Activated CD8-positive, alpha-beta memory T cell treated with anti-CD3 and anti-CD28 coated beads, Interleukin-2, amount 50 U/mL, for 1 hour (primary cell): ENCODE measurements around the gene PPP1R15B.

Source experiments
- DNase-seq: peaks from one replicate; pipeline ENCODE4 v3.0.0-alpha.2; 2020; ENCODE audit errors: extremely low read depth

Gene PPP1R15B

DNA sequence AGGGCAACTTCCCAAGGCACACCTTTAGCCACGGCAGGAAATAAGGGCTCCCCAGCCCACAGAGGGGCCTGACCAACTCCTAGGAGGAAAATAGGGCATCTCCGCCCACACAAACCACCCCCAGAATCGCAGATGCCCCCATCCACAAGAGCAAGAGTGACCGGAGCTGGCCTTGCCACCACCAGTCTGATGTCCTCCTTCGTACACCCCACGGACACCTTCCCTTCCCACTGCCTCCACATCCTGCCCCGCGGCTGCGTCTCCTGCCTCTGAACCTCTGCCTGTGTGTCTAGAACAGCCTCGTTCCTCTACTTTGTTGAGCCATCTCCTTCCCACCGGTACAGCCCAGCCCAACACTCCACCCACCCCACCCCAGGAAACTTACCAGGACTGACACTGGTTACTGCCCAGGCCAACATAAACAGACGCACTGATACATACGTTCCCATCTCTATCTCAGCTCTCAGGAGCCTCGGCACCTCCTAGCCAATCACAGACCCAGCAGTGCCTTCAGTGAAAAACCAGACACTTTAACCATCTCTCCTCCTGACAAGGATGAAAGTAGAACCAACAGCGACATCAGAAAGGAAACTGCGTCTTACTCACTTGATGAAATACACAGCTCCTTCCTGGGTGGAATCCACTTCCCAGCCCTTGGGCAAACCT lies 44.3 kb downstream of the PPP1R15B start:
- DNase-seq: no peak

- no peak for DNase-seq
These were observed 44.9 kb downstream of the PPP1R15B start for GRCh38 chr1:204366759-204367158.

- peak; percentile 40 for DNase-seq
These were observed 48.1 kb downstream of the PPP1R15B start for GRCh38 chr1:204363335-204364114.

DNA sequence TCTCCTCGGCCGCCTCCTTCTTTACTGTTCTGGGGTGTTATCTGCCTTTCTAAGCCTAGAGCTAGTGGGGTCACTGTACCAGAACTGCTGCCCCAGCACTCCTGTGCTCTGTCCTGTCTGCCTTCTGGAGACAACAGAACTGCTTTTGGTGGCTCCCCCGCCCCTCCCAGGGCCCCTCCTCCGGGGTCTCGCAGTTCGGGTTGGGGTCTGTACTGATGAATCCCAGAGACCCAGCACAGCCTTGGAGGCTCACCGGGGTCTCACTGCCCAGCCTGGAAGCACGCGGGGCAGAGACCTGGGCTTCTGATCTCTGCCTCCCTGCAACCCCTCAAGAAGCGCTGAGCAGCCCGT lies 48.7 kb downstream of the PPP1R15B start:
- no peak for DNase-seq

DNA sequence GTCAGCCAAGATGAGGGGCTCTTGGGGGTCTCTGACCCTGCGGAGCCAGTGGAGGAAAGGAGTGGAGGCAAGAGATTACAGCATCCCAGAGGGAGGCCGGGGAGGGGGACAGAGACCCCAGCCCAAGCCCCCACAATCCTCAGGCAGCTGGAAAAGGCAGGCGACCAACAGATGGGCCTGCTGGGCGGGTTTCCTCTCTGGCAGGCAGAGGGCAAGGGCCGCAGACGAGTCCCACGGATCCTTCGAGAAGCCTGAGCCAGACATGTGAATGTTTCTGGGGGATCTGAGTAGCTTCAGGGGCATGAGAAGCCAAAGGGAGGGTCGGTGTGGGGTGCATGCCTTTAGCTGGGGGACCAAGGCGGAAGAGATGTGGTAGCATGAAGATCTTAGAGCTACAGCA lies 49.8 kb downstream of the PPP1R15B start:
- no peak for DNase-seq

DNA sequence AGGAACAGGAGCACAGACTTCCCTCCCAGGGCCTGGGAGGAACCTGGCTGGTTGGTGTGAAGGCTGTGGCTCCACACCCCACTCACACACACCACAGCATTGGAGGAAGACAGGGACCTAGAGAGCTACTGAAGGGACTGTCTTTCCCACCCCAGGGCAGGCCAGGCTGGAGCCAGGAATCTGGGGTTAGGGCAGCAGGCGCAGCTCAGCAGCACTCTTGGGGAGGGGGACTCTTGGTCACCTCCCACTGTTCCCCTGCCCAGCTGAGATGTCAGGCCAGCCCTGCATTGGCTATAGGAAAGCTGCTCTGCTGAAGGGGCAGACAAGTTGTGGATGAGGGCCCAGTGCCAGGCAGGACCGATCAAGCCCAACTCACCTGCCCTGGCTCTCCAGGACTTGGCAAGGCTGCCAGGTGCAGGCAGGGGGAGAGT lies 50.3 kb downstream of the PPP1R15B start:
- no peak for DNase-seq

DNA sequence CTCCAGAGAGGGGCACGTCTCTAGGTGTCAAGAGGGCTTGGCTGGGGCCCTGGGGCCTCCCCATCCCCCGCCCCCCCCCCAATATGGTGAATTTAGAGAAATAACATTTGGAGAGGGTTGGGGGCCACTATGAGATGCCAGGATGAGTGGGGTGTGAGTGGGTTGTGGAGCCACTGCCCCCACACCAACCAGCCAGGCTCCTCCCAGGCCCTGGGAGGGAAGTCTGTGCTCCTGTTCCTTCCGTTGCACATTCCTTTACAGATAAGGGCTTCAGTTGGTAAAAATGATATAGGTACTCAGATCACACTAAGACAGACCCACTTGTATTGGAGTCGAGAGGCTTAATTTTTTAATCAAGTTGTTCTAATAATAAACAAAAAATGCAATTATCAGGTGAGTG lies 51.3 kb downstream of the PPP1R15B start:
- no peak for DNase-seq

DNA sequence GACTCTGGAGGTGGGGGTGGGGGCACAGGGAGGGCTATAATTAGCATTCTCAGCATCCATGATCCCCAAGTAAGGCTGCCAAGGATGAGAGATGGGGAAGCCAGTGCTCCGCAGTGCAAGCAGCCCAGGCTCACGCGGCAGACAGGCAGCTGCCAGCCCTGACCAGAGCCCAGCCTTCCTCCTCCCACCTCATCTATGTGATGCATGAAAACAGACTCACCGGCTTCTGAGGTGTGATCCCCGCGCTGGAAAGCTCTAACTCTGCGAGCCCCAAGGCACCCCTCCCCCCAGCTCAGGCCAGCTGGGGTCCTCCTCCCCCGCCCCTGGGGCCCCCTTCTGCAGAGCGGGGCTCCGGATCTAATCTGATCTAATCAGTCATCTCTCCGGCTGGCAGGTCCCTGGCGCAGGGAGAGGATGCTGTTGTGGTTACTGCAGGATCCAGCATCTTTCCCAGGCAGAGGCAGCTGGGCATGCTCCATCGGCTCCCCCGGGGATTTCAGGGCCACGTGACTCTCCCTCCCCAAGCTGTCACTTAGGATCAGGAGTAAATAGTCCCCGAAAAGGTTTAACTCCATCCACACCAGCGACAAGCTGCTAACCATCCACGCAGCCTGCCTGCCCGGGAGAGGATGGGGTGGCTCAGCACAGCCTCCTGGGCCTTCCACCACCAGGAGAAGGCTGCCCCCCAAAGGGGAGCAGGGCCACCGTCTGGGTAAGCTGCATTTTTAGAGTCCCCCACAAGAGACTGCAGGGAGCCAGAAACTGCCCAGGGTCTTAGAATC lies 52.0 kb downstream of the PPP1R15B start, which contains the start of gene PLEKHA6:
Gene PLEKHA6, minus strand, starts transcription at position 456 of the 782 bp plus-strand sequence. CDS start 86,202 bp downstream, outside the sequence.
- no peak for DNase-seq

GRCh38 chr1:204359131-204359473 lies 52.5 kb downstream of the PPP1R15B start:
- DNase-seq: no peak

DNA sequence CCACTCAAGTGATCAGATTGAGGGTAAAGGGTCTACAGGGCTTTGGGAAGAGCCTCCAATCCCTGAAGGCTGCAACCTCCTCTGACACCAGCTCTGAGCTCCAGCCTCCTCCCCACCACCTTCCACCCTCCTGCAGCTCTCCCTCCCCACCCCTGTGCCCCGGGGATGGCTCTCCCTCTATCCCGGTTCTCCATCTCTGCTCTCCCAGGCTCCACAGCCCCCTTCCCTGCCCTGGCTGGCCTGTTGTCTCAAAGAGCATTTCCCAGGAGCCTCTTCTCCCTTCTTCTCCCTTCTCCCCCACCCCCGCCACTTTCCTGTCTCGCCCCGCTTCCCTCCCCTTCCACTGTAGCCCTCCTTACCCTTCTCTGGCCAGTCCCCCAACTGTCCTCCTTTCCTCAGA lies 53.0 kb downstream of the PPP1R15B start:
- no peak for DNase-seq

DNA sequence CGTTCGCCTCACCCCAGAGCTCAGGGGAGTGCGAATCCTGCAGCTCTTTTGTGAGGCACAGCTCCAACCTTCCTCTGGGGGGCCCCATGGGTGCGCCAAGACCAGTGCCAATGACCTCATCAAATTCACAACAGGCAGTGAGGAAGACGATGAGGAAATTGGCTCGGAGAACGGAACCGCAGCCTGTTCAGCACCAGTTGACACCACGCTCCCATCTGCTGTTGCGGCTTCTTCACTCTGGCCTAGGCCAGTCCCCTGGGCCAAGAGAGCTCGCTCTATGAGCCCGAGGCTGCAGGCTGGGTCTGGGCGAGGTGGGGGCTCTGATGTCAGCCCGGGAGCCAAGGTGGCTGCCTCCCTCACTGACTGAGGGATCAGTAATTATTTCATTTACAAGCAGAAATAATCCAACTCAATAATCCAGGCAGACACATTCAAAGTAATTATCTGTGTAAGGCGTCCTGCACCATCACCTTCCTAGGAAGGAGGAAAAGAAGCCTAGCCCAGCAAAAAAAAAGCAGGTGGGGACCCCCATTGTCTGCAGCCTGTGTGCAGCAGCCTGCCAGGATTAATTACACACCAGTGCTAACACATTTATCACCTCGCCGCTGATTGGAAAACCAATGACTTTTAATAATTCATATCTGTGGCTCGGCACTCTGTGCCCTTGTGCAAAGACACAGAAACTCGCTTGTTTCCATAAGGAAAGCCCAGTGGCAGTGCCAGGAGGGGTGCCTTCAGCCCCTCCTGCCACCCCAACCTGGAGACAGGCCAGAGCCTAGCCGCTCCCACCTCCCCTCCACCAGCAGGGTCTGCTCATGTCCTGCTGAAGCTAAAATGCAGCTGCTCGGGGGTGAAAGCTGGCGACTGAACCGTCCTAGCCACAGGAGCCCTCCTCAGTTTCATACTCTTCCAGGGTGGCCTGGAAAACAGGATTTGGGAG lies 53.8 kb downstream of the PPP1R15B start:
- DNase-seq: no peak

- no peak for DNase-seq
These were observed 54.6 kb downstream of the PPP1R15B start for GRCh38 chr1:204356997-204357396.

DNA sequence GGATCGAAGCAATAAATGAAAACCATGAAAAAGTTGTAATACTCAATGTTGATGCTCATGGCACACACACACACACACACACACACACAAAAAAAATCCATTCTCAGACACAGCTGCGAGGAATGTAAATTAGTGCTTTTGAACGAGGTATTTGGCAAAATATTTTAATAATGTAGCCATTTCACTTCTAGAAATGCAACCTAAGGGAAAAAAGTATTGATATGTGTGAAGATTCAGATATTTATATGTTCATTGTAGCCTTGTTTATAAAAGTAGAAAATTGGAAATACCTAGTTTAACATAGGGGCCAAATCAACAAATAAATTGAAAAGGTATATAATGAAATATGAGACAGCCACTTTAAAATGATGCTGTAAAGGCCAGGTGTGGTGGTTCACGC lies 55.7 kb downstream of the PPP1R15B start:
- DNase-seq: no peak

DNA sequence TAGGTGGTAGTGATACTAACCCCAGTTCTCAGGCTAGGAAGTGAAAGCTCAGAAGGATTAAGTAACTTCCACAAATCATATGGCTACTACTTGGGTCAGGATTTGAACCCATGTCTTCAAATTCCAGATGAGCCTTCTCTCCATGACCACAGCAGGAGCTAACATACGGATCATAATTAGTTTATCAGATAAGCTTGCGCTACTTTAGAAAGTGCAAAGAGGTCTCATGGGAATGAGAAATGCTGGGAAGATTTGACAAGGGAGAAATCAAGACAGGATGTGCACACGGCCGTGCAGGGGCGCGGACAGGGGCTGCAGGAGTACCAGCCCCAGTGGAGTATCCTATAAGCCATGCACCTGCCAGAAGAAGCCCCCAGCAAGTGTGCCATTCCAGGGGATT lies 57.0 kb downstream of the PPP1R15B start:
- no peak for DNase-seq
